HG03432 (cell line): ENCODE results near the gene OPTN.

Source experiments
- ATAC-seq: cut with Tn5 transposase; IDR thresholded peaks from one replicate; pipeline ENCODE4 v1.9.1; 2021; ENCODE audit warnings: mild to moderate bottlenecking, moderate library complexity; ENCODE audit not compliant: unreplicated experiment

The OPTN gene

GRCh38 chr10:13180788-13181187 lies 80.8 kb downstream of the OPTN start:
- peak; percentile 52 for ATAC-seq

- ATAC-seq, result no peak
Measured at GRCh38 chr10:13182424-13182823, 82.5 kb downstream of the OPTN start.

GRCh38 chr10:13183625-13184024 lies 83.7 kb downstream of the OPTN start:
- peak; percentile 62 for ATAC-seq

- no peak for ATAC-seq
Measured at GRCh38 chr10:13184276-13184675, 84.3 kb downstream of the OPTN start.

- no peak for ATAC-seq
Measured at GRCh38 chr10:13184730-13185514, 85.0 kb downstream of the OPTN start.

GRCh38 chr10:13187135-13187534 lies 87.2 kb downstream of the OPTN start:
- no peak for ATAC-seq
